ENCODE measurements around the gene DBF4. TPM values are rescaled to one million over a fixed set of nuclear protein-coding genes. Genes with fewer than 3 reads are reported as not detected.

DBF4 gene
- total and polyA plus RNA-seq, 2 of the 13 experiments (the other 11 are each of a cell fraction or from before 2014, with no cell fraction given) = 5.0 to 64.4 TPM

- TF ChIP-seq HDAC2 (CRISPR knock-in tag; IDR thresholded peaks at IDR 0.05) (no peak), ZNF605 (CRISPR knock-in tag; IDR thresholded peaks at IDR 0.05) (no peak), ZNF768 (CRISPR knock-in tag; IDR thresholded peaks at IDR 0.05) (0 out of 2 replicates have a peak, but pooled peaks have one; percentile 38), NR0B2 (CRISPR knock-in tag; IDR thresholded peaks at IDR 0.05) (0 out of 2 replicates have a peak, but pooled peaks have one; percentile 13), XRCC5 (optimal IDR thresholded peaks at IDR 0.05; ENCODE audit: low read length) (peak; percentile 57), ZMYM2 (CRISPR knock-in tag; IDR thresholded peaks at IDR 0.05) (no peak), ZKSCAN8 (CRISPR knock-in tag; IDR thresholded peaks at IDR 0.05; ENCODE audit: borderline replicate concordance) (no peak), ZNF33A (CRISPR knock-in tag; IDR thresholded peaks at IDR 0.05; ENCODE audit: borderline replicate concordance) (no peak), ZNF740 (CRISPR knock-in tag; IDR thresholded peaks at IDR 0.05) (peak; percentile 17; the same call in 1 of the 2 replicates), FOXK1 (CRISPR knock-in tag; IDR thresholded peaks at IDR 0.05; ENCODE audit: borderline replicate concordance, low read depth) (no peak), AGO2 (optimal IDR thresholded peaks at IDR 0.05; ENCODE audit: low read depth, low read length) (no peak), BRCA1 (CRISPR knock-in tag; IDR thresholded peaks at IDR 0.05) (peak; percentile 25; the same call in 1 of the 2 replicates), NCOA2 (CRISPR knock-in tag; IDR thresholded peaks at IDR 0.05) (0 out of 2 replicates have a peak, but pooled peaks have one; percentile 4), ZNF468 (CRISPR knock-in tag; IDR thresholded peaks at IDR 0.05) (no peak), IKZF4 (CRISPR knock-in tag; IDR thresholded peaks at IDR 0.05; ENCODE audit: borderline replicate concordance, low read depth, not compliant biosample characterization) (no peak), ZNF431 (CRISPR knock-in tag; IDR thresholded peaks at IDR 0.05; ENCODE audit: borderline replicate concordance, low read depth) (no peak), TERF1 (CRISPR knock-in tag; IDR thresholded peaks at IDR 0.05) (0 out of 2 replicates have a peak, but pooled peaks have one; percentile 36), HNF4A (CRISPR knock-in tag; IDR thresholded peaks at IDR 0.05) (0 out of 2 replicates have a peak, but pooled peaks have one; percentile 1)
- TF ChIP-seq, protein P1, sequence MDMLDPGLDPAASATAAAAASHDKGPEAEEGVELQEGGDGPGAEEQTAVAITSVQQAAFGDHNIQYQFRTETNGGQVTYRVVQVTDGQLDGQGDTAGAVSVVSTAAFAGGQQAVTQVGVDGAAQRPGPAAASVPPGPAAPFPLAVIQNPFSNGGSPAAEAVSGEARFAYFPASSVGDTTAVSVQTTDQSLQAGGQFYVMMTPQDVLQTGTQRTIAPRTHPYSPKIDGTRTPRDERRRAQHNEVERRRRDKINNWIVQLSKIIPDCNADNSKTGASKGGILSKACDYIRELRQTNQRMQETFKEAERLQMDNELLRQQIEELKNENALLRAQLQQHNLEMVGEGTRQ (IDR thresholded peaks at IDR 0.05; ENCODE audit: low read depth, low read length) = no peak
- TF ChIP-seq, protein P1 (CRISPR knock-in tag; IDR thresholded peaks at IDR 0.05; ENCODE audit: borderline replicate concordance) = no peak
- TF ChIP-seq, protein P2, sequence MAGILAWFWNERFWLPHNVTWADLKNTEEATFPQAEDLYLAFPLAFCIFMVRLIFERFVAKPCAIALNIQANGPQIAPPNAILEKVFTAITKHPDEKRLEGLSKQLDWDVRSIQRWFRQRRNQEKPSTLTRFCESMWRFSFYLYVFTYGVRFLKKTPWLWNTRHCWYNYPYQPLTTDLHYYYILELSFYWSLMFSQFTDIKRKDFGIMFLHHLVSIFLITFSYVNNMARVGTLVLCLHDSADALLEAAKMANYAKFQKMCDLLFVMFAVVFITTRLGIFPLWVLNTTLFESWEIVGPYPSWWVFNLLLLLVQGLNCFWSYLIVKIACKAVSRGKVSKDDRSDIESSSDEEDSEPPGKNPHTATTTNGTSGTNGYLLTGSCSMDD (CRISPR knock-in tag; IDR thresholded peaks at IDR 0.05) = no peak
- TF ChIP-seq, protein P3, sequence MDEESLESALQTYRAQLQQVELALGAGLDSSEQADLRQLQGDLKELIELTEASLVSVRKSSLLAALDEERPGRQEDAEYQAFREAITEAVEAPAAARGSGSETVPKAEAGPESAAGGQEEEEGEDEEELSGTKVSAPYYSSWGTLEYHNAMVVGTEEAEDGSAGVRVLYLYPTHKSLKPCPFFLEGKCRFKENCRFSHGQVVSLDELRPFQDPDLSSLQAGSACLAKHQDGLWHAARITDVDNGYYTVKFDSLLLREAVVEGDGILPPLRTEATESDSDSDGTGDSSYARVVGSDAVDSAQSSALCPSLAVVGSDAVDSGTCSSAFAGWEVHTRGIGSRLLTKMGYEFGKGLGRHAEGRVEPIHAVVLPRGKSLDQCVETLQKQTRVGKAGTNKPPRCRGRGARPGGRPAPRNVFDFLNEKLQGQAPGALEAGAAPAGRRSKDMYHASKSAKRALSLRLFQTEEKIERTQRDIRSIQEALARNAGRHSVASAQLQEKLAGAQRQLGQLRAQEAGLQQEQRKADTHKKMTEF (CRISPR knock-in tag; IDR thresholded peaks at IDR 0.05) = peak; percentile 67; the same call in 1 of the 2 replicates
Observed at GRCh38 chr7:87875151-87876039, 898 bp upstream of the DBF4 start (continued).
